HG02623 (cell line): Measurements from ENCODE around the gene FOXO3.
"Not testable (repeated sequence)": the region's sequence is repeated elsewhere in the genome, so short reads cannot be mapped to it uniquely, and the experiment has no call there.

Experiments
- ATAC-seq: cut with Tn5 transposase; IDR thresholded peaks from one replicate; pipeline ENCODE4 v1.9.1; 2021; ENCODE audit warnings: moderate library complexity; ENCODE audit not compliant: unreplicated experiment

The FOXO3 gene

GRCh38 chr6:108560463-108561308 is at the start of gene FOXO3:
FOXO3 (plus strand) TSS chr6:108560917; CDS start chr6:108561209, 292 bp downstream.
- ATAC-seq, result no peak

- no peak for ATAC-seq
Measured at GRCh38 chr6:108518714-108519576, 41.8 kb upstream of the FOXO3 start.

- no peak for ATAC-seq
Measured at GRCh38 chr6:108521616-108522107, 39.1 kb upstream of the FOXO3 start.

GRCh38 chr6:108523697-108524096 is 37.0 kb upstream of the FOXO3 start:
- no peak for ATAC-seq

- no peak for ATAC-seq
Measured at GRCh38 chr6:108524528-108525248, 36.0 kb upstream of the FOXO3 start.

- ATAC-seq, result no peak
Measured at GRCh38 chr6:108526739-108527174, 34.0 kb upstream of the FOXO3 start.

GRCh38 chr6:108528878-108529277 is 31.8 kb upstream of the FOXO3 start:
- ATAC-seq, result no peak

GRCh38 chr6:108531332-108531731 is 29.4 kb upstream of the FOXO3 start:
- ATAC-seq, result no peak

GRCh38 chr6:108535114-108535742 is 25.5 kb upstream of the FOXO3 start:
- no peak for ATAC-seq

GRCh38 chr6:108535920-108536535 is 24.7 kb upstream of the FOXO3 start:
- ATAC-seq, result not testable (repeated sequence)

- ATAC-seq, result peak; percentile 58
Measured at GRCh38 chr6:108541843-108542759, 18.6 kb upstream of the FOXO3 start.

- no peak for ATAC-seq
Measured at GRCh38 chr6:108543175-108543940, 17.4 kb upstream of the FOXO3 start.

GRCh38 chr6:108544606-108545005 is 16.1 kb upstream of the FOXO3 start:
- no peak for ATAC-seq

GRCh38 chr6:108546079-108547049 is 14.4 kb upstream of the FOXO3 start:
- ATAC-seq, result no peak

- no peak for ATAC-seq
Measured at GRCh38 chr6:108549241-108549640, 11.5 kb upstream of the FOXO3 start.

- ATAC-seq, result no peak
Measured at GRCh38 chr6:108549741-108550140, 11.0 kb upstream of the FOXO3 start.

GRCh38 chr6:108550256-108550655 is 10.5 kb upstream of the FOXO3 start:
- no peak for ATAC-seq
